Sigmoid colon (tissue), 7 donors: ENCODE results near the gene CPSF4. TPM values are rescaled to one million over a fixed set of nuclear protein-coding genes. Genes with fewer than 3 reads are reported as not detected.

Source experiments
- DNase-seq: peaks from one replicate; pipeline ENCODE4 v3.0.0-alpha.2; 2019
- H3K27ac ChIP-seq, 4 donors: fragments of 200-600 bp; sonication (generic); one replicate each; pipeline ENCODE4 v1.5.1; 2016 to 2019; ENCODE audit warnings: mild to moderate bottlenecking in 1 of 4
- H3K27me3 ChIP-seq, 3 donors: fragments of 200-600 bp; sonication (generic); one replicate each; pipeline ENCODE4 v1.5.1; 2019; ENCODE audit warnings: mild to moderate bottlenecking in 1 of 3
- H3K36me3 ChIP-seq, 4 donors: fragments of 200-600 bp; sonication (generic); one replicate each; pipeline ENCODE4 v1.5.1; 2016 to 2019
- H3K4me1 ChIP-seq, 4 donors: fragments of 200-600 bp; sonication (generic); one replicate each; pipeline ENCODE4 v1.5.1; 2017 to 2019
- H3K4me3 ChIP-seq, 4 donors: fragments of 200-600 bp; sonication (generic); one replicate each; pipeline ENCODE4 v1.5.1; 2017 to 2019; ENCODE audit warnings: mild to moderate bottlenecking in 2 of 4, moderate library complexity in 1 of 4
- H3K9me3 ChIP-seq, 4 donors: fragments of 200-600 bp in 3 of 4; sonication (generic) in 3 of 4; one replicate each; pipeline versions ENCODE4 v1.5.1 to v1.6.1; 2013 to 2019
- CTCF ChIP-seq, 4 experiments: fragments of 450-650 bp in 3 of 4; fragments of 200-600 bp in 1 of 4; IDR thresholded peaks; one replicate each; pipeline ENCODE4 v1.5.1; 2016 to 2019; ENCODE audit warnings: antibody characterized with exemption in 4 of 4, mild to moderate bottlenecking in 3 of 4, moderate library complexity in 2 of 4
- EP300 ChIP-seq, 4 donors: sonication (generic); formaldehyde crosslinking; IDR thresholded peaks; one replicate each; pipeline ENCODE4 v1.6.1; 2017; ENCODE audit warnings: antibody characterized with exemption in 4 of 4
- POLR2A ChIP-seq, 2 donors: fragments of 450-650 bp; IDR thresholded peaks; one replicate each; pipeline ENCODE4 v1.6.1; 2016; ENCODE audit warnings: antibody characterized with exemption in 2 of 2, mild to moderate bottlenecking in 2 of 2, moderate library complexity in 2 of 2
- POLR2AphosphoS5 ChIP-seq, 4 donors: sonication (generic); formaldehyde crosslinking; IDR thresholded peaks; one replicate each; pipeline ENCODE4 v1.6.1; 2017; ENCODE audit warnings: antibody characterized with exemption in 4 of 4
- WGBS, 2 donors: extraction: QIAGEN DNeasy Blood & Tissue Kit; methylation state at CpG; one replicate each; pipeline ENCODE4 v1.1.7; 2013; 5-methylcytosine and 5-hydroxymethylcytosine counted together
- intact Hi-C: fragments of 100-400 bp; cut with DNase I; formaldehyde crosslinking; loops from one replicate; pipeline ENCODE4 v1.15.1; 2023
- polyA plus RNA-seq, 3 donors: library from polyadenylated mRNA; stranded (reverse); fragments of 200-250 nt; gene quantifications; one replicate each; pipeline ENCODE4 v1.2.3, GENCODE V29; 2013
- total RNA-seq, 4 donors: library from RNA; depleted of rRNA; stranded (reverse); fragments of >200 nt; gene quantifications; one replicate each; pipeline ENCODE4 v1.1.0, GENCODE V29; 2016
- donor health status: healthy with polysubstance abuse.
- donor health status: Bipolar disorder and iron deficiency.
- donor health status: healthy.

CPSF4 gene
- total and polyA plus RNA-seq, 7 donors: 12.7 to 32.3 (median 28.0) TPM

GRCh38 chr7:99447943-99448342 lies 9.2 kb downstream of the CPSF4 start:
- 81 to 87% methylated on average over 10 of the region's 10 CpGs for WGBS, 2 donors
- Histone ChIP-seq H3K4me3 (no peak overlapping the region), H3K9me3 (no peaks in the 10 kb centered on the region), H3K4me1 (no peaks in the 10 kb centered on the region), H3K36me3 (peaks cover 31 to 97% (median 43%) of the 10 kb centered on the region in 4 donors), H3K27me3 (no peaks in the 10 kb centered on the region), H3K27ac (no peak overlapping the region)
- no peak for DNase-seq
- TF ChIP-seq POLR2AphosphoS5 (IDR thresholded peaks at IDR 0.05) (no peak), EP300 (IDR thresholded peaks at IDR 0.05) (no peak), CTCF (IDR thresholded peaks at IDR 0.05) (no peak), POLR2A (IDR thresholded peaks at IDR 0.05) (no peak)
- intact Hi-C loops: no loop called here

- 90 to 93% methylated on average over 10 of the region's 10 CpGs for WGBS, 2 donors
These were observed 10.1 kb downstream of the CPSF4 start for GRCh38 chr7:99448855-99449254.

GRCh38 chr7:99449326-99449725 lies 10.6 kb downstream of the CPSF4 start:
- peaks cover 37 to 97% (median 46%) of the 10 kb centered on the region in 4 donors for H3K36me3 ChIP-seq
- intact Hi-C loops: no loop called here
- 94 to 95% methylated on average over 5 of the region's 5 CpGs for WGBS, 2 donors
- no peaks in the 10 kb centered on the region for H3K27me3 ChIP-seq
- H3K27ac ChIP-seq: no peak overlapping the region
- no peak for DNase-seq
- H3K4me1 ChIP-seq: no peaks in the 10 kb centered on the region
- TF ChIP-seq POLR2A (IDR thresholded peaks at IDR 0.05): no peak
- H3K4me3 ChIP-seq: no peak overlapping the region
- H3K9me3 ChIP-seq: no peaks in the 10 kb centered on the region

More at GRCh38 chr7:99448855-99449254, 10.1 kb downstream of the CPSF4 start:
- Histone ChIP-seq H3K27me3 (no peaks in the 10 kb centered on the region), H3K4me3 (no peak overlapping the region), H3K4me1 (no peaks in the 10 kb centered on the region), H3K27ac (no peak overlapping the region), H3K9me3 (no peaks in the 10 kb centered on the region), H3K36me3 (peaks cover 35 to 97% (median 45%) of the 10 kb centered on the region in 4 donors)
- TF ChIP-seq POLR2A (IDR thresholded peaks at IDR 0.05) (no peak), EP300 (IDR thresholded peaks at IDR 0.05) (no peak), POLR2AphosphoS5 (IDR thresholded peaks at IDR 0.05) (no peak), CTCF (IDR thresholded peaks at IDR 0.05) (no peak)
- DNase-seq: no peak
- intact Hi-C loops: no loop called here

- intact Hi-C loops: no loop called here
- no peaks in the 10 kb centered on the region for H3K27me3 ChIP-seq
- no peak overlapping the region for H3K4me3 ChIP-seq
- 95% methylated on average over 8 of the region's 8 CpGs for WGBS, 2 donors
- H3K36me3 ChIP-seq: peaks cover 33 to 98% (median 44%) of the 10 kb centered on the region in 4 donors
- no peak overlapping the region for H3K27ac ChIP-seq
- no peak for DNase-seq
- H3K9me3 ChIP-seq: no peaks in the 10 kb centered on the region
- H3K4me1 ChIP-seq: no peaks in the 10 kb centered on the region
- TF ChIP-seq CTCF (IDR thresholded peaks at IDR 0.05) (no peak), POLR2AphosphoS5 (IDR thresholded peaks at IDR 0.05) (no peak), EP300 (IDR thresholded peaks at IDR 0.05) (no peak)
These were observed 13.2 kb downstream of the CPSF4 start for GRCh38 chr7:99451936-99452335.

GRCh38 chr7:99452541-99452940 lies 13.8 kb downstream of the CPSF4 start:
- intact Hi-C loops: no loop called here
- Histone ChIP-seq H3K4me3 (no peak overlapping the region), H3K27me3 (no peaks in the 10 kb centered on the region), H3K27ac (no peak overlapping the region), H3K9me3 (no peaks in the 10 kb centered on the region), H3K36me3 (peaks cover 35 to 100% (median 49%) of the 10 kb centered on the region in 4 donors), H3K4me1 (no peaks in the 10 kb centered on the region)
- no peak for DNase-seq
- WGBS, 2 donors: 93 to 95% methylated on average over 13 of the region's 13 CpGs
- no peak for TF ChIP-seq CTCF (IDR thresholded peaks at IDR 0.05)
- no peak for TF ChIP-seq EP300 (IDR thresholded peaks at IDR 0.05)
- TF ChIP-seq POLR2A (IDR thresholded peaks at IDR 0.05): no peak
- no peak for TF ChIP-seq POLR2AphosphoS5 (IDR thresholded peaks at IDR 0.05)
